GM10847 (cell line): ENCODE results near the gene OR6M1.

ENCODE experiments used
- POLR2A ChIP-seq: IDR thresholded peaks from 2 replicates; pipeline ENCODE4 v1.6.1; 2011; ENCODE audit not compliant: insufficient read length; ENCODE audit errors: extremely low read depth

Gene OR6M1

GRCh38 chr11:123798079-123798478 is 8.1 kb downstream of the OR6M1 start:
- TF ChIP-seq POLR2A = no peak

GRCh38 chr11:123797541-123797940 is 8.6 kb downstream of the OR6M1 start:
- no peak for TF ChIP-seq POLR2A

GRCh38 chr11:123797114-123797513 is 9.0 kb downstream of the OR6M1 start:
- no peak for TF ChIP-seq POLR2A

GRCh38 chr11:123796226-123796625 is 9.9 kb downstream of the OR6M1 start:
- TF ChIP-seq POLR2A = no peak

- TF ChIP-seq POLR2A = no peak
Measured at GRCh38 chr11:123783536-123783935, 22.6 kb downstream of the OR6M1 start.

- no peak for TF ChIP-seq POLR2A
Measured at GRCh38 chr11:123778511-123778910, 27.6 kb downstream of the OR6M1 start.

- TF ChIP-seq POLR2A = no peak
Measured at GRCh38 chr11:123775715-123776549, 30.2 kb downstream of the OR6M1 start.

GRCh38 chr11:123775289-123775688 is 30.9 kb downstream of the OR6M1 start:
- no peak for TF ChIP-seq POLR2A

GRCh38 chr11:123773959-123774358 is 32.2 kb downstream of the OR6M1 start:
- no peak for TF ChIP-seq POLR2A

GRCh38 chr11:123773026-123773425 is 33.1 kb downstream of the OR6M1 start:
- TF ChIP-seq POLR2A = no peak

- TF ChIP-seq POLR2A = no peak
Measured at GRCh38 chr11:123771664-123772063, 34.5 kb downstream of the OR6M1 start.

GRCh38 chr11:123770712-123771111 is 35.4 kb downstream of the OR6M1 start:
- TF ChIP-seq POLR2A = no peak

GRCh38 chr11:123765601-123766000 is 40.5 kb downstream of the OR6M1 start:
- no peak for TF ChIP-seq POLR2A

GRCh38 chr11:123762422-123762821 is 43.7 kb downstream of the OR6M1 start:
- no peak for TF ChIP-seq POLR2A

- no peak for TF ChIP-seq POLR2A
Measured at GRCh38 chr11:123760894-123761293, 45.3 kb downstream of the OR6M1 start.

GRCh38 chr11:123757976-123758375 is 48.2 kb downstream of the OR6M1 start:
- TF ChIP-seq POLR2A = no peak

GRCh38 chr11:123755813-123756212 is 50.3 kb downstream of the OR6M1 start:
- TF ChIP-seq POLR2A = no peak
